HEK293T (cell line): Measurements from ENCODE around the gene GPD1.

Source experiments
- BHLHE40 ChIP-seq: fragments of 450-650 bp; IDR thresholded peaks from 2 replicates; pipeline ENCODE4 v1.6.1; 2016; ENCODE audit warnings: mild to moderate bottlenecking, moderate library complexity, borderline replicate concordance
- FOXM1 ChIP-seq: fragments of 450-650 bp; IDR thresholded peaks from 2 replicates; pipeline ENCODE4 v1.6.1; 2017; ENCODE audit warnings: mild to moderate bottlenecking, borderline replicate concordance
- SP1 ChIP-seq: fragments of 450-650 bp; IDR thresholded peaks from 2 replicates; pipeline ENCODE4 v1.6.1; 2017

- TF ChIP-seq FOXM1, result no peak
- no peak for TF ChIP-seq SP1
- TF ChIP-seq BHLHE40, result no peak
Measured at GRCh38 chr12:50103351-50103750, 457 bp upstream of the GPD1 start.
